ENCODE measurements around the gene INHBC.
A peak's percentile ranks its signal among the peaks of the same experiment; 100 is the strongest.

Gene INHBC

GRCh38 chr12:57454566-57455373, 20.2 kb downstream of the INHBC start, which contains the start of gene INHBE:
TSS of gene INHBE (plus strand) at chr12:57455307. CDS start at chr12:57455537, 230 bp downstream.
- no peak for DNase-seq

- no peak for DNase-seq
These were observed 21.0 kb downstream of the INHBC start for GRCh38 chr12:57455374-57456144.

GRCh38 chr12:57456145-57456700, 21.6 kb downstream of the INHBC start:
- DNase-seq: no peak

GRCh38 chr12:57456737-57457490, 22.3 kb downstream of the INHBC start:
- DNase-seq: no peak

- no peak for DNase-seq
These were observed 24.1 kb downstream of the INHBC start for GRCh38 chr12:57458665-57459054.

- DNase-seq: peak; percentile 97
These were observed 24.6 kb downstream of the INHBC start for GRCh38 chr12:57459055-57459749.

- no peak for DNase-seq
These were observed 25.3 kb downstream of the INHBC start, which contains the start of gene GLI1 for GRCh38 chr12:57459750-57460467. TSS of gene GLI1 (plus strand) at chr12:57459785. CDS start at chr12:57463692, 3,907 bp downstream.

GRCh38 chr12:57460468-57460784, 25.8 kb downstream of the INHBC start:
- no peak for DNase-seq

DNA sequence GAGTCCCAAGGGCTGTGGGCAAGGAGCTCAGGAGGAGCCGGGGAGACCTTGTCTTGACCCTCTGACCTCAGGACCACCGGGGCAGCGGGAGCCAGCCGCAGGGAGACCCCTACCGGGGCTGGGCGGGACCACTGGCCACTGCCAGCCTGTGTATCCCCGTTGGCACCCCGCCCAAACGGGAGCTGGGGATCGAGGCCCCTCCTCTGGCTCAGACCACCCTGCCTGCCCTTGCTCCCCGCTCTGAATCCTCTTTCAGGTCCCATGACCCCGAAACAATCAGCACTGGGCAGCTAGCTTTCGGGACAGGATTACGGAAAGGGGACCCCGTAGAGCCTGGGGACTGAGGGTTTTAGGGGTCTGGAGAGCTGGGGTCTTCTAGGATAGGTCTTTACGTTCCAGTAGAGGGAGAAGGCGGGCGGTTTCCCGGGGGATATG, 26.3 kb downstream of the INHBC start:
- no peak for DNase-seq

DNA sequence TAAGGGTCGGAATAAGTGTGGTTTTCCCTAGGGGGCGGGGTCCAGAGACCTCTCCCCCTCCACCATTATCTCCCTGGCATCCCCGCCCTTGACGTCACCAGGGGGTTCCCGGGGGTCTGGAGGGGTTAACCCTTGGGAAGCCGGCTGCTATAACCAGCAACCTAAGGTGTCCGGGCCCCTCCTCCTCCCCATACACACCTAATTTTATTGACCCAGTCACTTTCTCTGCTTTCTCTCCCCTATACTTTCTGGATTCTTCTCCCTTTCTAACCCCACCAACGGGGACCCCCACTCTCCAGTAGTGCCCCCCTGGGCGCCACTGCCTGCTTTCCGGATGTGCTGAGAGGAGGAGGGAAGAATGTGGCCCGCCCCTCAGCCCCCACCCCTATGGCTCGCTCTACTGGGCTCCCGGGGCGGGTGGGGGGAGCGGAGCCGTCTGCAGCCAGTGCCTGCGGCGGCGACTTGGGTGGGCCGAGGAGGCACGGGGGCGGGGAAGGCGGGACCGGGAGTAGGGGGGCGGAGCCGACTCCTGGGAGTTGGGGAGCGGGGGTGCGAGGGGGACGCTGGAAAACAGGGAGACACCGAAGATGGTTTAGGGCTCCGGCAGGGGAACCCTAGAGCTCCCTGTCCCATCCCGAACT, 26.8 kb downstream of the INHBC start:
- peak; percentile 90 for DNase-seq

DNA sequence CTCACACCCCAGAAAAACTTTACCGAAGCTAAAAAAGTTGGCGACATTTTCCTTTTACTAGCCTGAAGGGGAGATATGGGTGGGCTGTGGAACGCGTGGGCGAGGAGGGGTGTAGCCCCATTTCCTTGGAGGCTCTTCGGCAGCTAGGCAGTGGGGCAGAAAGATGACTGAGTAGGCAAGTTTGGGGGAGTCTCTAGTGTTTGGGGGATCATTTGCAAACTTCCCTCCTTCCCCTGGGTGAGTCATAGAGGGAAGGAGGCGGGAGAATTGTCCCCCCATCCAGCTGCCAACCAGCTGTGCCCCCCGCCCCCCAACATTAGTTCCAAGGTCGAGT, 27.3 kb downstream of the INHBC start:
- DNase-seq: no peak

- peak; percentile 92 for DNase-seq
These were observed 27.8 kb downstream of the INHBC start for GRCh38 chr12:57462251-57462911.

- no peak for DNase-seq
These were observed 28.3 kb downstream of the INHBC start for GRCh38 chr12:57462912-57463253.

DNA sequence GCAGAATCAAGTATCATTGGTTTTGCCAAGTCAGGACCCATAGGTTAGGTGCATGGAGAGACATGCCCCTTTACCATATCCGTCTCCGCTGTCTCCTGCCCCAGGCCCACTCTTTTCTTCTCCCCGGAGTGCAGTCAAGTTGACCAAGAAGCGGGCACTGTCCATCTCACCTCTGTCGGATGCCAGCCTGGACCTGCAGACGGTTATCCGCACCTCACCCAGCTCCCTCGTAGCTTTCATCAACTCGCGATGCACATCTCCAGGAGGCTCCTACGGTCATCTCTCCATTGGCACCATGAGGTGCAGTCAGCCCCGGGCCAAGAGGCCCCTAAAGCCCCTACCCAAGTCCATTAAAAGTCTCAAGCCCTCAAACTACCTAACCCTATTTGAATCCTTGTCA, 30.0 kb downstream of the INHBC start:
- no peak for DNase-seq

DNA sequence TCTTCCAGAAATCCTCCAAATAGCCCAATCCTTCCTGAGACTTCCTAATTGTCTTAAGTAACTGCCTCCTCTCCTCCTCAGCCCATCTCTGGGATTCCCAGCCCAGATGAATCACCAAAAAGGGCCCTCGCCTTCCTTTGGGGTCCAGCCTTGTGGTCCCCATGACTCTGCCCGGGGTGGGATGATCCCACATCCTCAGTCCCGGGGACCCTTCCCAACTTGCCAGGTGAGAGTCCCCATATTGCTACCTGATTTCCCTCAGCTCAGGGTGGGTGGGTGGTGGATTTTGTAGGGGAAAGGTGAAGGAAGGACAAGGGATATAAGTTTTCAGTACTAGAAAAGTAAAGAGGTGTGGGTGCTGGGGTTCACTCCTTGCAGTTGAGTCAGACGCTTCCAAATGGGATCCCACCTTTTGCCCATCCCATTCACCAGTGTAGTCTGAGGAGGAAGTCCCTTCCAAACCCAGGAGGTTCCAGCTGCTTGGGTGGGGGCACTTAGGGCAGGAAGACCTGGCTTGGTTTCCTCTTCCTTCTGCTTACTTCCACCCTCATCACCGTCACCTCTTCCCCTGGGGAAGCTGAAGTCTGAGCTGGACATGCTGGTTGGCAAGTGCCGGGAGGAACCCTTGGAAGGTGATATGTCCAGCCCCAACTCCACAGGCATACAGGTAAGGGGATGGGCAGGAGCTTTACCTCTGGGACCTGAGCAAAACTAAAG, 30.6 kb downstream of the INHBC start:
- DNase-seq: no peak

DNA sequence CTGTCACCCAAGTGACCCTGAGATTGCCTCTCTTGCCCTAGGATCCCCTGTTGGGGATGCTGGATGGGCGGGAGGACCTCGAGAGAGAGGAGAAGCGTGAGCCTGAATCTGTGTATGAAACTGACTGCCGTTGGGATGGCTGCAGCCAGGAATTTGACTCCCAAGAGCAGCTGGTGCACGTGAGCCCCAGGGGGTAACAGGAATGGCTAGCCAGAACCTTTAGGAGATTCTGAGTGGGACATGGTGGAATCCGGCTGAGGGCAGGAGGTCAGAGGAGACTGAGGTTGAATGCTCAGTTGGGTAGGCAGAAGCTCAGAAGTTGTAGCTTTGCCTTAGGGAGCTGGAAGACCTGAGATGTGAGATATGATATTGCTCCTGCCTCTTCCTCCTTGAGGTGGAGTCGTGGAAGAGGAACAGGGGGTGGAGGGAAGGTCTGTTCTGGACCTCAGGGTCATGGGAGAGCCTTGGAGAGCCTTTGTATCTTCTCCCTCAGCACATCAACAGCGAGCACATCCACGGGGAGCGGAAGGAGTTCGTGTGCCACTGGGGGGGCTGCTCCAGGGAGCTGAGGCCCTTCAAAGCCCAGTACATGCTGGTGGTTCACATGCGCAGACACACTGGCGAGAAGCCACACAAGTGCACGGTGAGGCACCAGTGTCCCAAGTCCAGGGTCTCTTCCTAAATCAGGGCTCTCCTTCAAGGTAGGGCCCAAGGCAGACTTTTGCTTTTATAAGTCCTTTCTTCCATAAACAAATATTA, 31.3 kb downstream of the INHBC start:
- no peak for DNase-seq

DNA sequence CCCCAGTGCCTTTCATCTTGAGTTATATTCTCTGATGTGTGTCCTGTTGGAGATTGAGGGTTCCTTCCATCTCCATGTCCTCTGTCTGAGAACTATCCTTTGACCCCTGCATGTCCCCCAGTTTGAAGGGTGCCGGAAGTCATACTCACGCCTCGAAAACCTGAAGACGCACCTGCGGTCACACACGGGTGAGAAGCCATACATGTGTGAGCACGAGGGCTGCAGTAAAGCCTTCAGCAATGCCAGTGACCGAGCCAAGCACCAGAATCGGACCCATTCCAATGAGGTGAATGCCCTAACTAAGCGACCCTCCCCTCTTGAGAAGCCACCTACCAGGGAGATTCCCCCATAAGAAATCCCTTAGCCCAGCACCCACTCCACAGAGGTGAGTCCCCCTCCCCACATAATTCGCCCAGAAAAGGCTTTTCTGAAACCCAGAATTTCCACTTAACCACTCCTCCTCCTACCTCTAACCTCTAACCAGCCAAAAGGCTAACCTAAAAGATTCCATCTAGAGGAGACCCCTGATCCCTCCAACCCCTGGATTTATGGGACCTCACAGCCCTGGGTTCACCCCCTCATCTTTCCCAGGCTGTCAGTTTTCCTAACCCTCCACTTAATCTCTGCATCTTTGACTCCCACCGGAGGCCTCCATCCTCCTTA, 32.8 kb downstream of the INHBC start:
- DNase-seq: no peak

GRCh38 chr12:57467915-57468314, 33.3 kb downstream of the INHBC start:
- DNase-seq: no peak

Measured in femur (tissue), 1 donor.